ENCODE measurements around the gene TMPRSS13. TPM values are rescaled to one million over a fixed set of nuclear protein-coding genes. Genes with fewer than 3 reads are reported as not detected.

Gene TMPRSS13
- polyA plus RNA-seq, 2 of the 4 experiments (the other 2 are of a cell fraction): not detected

DNA sequence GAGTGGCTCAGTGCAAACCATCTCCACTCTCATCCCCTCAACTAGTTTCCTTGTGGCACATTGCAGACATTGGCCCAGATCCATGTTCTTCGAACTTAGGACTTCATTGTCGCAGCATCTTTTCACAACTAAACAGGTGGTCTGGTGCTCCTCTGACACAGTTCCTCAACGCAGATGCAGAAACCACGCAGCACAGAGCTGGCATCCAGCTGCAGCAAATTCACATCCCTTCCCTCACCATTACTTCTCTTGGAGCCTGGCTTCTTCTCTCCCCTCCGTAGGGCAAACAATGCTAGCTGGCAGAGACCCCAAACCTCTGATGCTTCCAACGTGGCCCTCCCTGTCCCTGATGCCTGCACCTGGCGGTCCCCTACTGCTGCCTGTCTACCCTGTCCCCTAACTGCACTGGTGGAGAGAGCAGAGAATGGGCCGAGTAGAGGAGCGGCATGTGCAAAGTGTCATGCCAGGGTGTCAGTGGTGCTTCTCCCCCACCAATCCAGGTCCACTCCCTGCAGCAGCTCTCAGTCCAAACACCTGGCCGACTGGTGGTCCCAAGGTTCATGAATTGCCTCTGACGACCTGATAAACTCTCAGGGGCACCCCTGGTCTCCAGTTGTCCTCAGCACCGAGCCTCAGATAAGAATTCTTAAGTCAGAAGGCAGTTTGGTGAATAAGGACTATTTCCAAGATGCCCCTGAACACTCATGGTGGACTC, 18.1 kb downstream of the TMPRSS13 start:
- CTCF ChIA-PET: interaction anchor here (1.1 to 1.2 kb wide), 2 partner anchors 12 to 36 kb away, joined by 3 read pairs; no protein-coding TSS in a partner anchor
- Histone ChIP-seq H3K4me3 (no peak overlapping the region), H3K4me2 (no peak overlapping the region), H3K4me1 (0 out of 3 replicates have a peak, but pooled peaks cover 4% of the 10 kb centered on the region), H3K9me3 (no peaks in the 10 kb centered on the region), H3K27ac (no peak overlapping the region)
- no peak for FAIRE-seq
- no peak for DNase-seq (ENCODE audit: low read depth in 1 of 2, low spot score in 1 of 2)
- POLR2A ChIA-PET: no interaction called here
- TF ChIP-seq HOXB13 (CRISPR knock-in tag; IDR thresholded peaks at IDR 0.05; ENCODE audit: low read depth) (no peak), ESRRA (IDR thresholded peaks at IDR 0.05; ENCODE audit: borderline replicate concordance, low read length) (no peak), CEBPB (IDR thresholded peaks at IDR 0.05) (no peak), HOXB5 (CRISPR knock-in tag; IDR thresholded peaks at IDR 0.05) (no peak), JUNB (IDR thresholded peaks at IDR 0.05) (no peak), POLR2AphosphoS2 (conservative IDR thresholded peaks at IDR 0.05; ENCODE audit: low read length) (no peak), NPAS2 (CRISPR knock-in tag; IDR thresholded peaks at IDR 0.05; ENCODE audit: borderline replicate concordance) (no peak), JUN (IDR thresholded peaks at IDR 0.05) (no peak), KDM1A (IDR thresholded peaks at IDR 0.05; ENCODE audit: low read depth) (no peak), POLR2A (IDR thresholded peaks at IDR 0.05; ENCODE audit: low read length) (no peak), ZC3H11A (IDR thresholded peaks at IDR 0.05) (no peak), HEYL (CRISPR knock-in tag; IDR thresholded peaks at IDR 0.05) (no peak), MYC (IDR thresholded peaks at IDR 0.05; ENCODE audit: borderline replicate concordance, low read length) (no peak), TP53 (CRISPR knock-in tag; IDR thresholded peaks at IDR 0.05) (no peak), MAFK (IDR thresholded peaks at IDR 0.05; ENCODE audit: partially characterized antibody) (no peak), MAZ (IDR thresholded peaks at IDR 0.05; ENCODE audit: borderline replicate concordance, low read depth, low read length) (no peak), SMC3 (IDR thresholded peaks at IDR 0.05) (no peak)
- TF ChIP-seq, protein P1, sequence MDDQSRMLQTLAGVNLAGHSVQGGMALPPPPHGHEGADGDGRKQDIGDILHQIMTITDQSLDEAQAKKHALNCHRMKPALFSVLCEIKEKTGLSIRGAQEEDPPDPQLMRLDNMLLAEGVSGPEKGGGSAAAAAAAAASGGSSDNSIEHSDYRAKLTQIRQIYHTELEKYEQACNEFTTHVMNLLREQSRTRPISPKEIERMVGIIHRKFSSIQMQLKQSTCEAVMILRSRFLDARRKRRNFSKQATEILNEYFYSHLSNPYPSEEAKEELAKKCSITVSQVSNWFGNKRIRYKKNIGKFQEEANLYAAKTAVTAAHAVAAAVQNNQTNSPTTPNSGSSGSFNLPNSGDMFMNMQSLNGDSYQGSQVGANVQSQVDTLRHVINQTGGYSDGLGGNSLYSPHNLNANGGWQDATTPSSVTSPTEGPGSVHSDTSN (IDR thresholded peaks at IDR 0.05): no peak
- no peak for ATAC-seq
- WGBS (ENCODE audit: missing lambda C conversion rate): 49% methylated on average over 5 of the region's 12 CpGs

DNA sequence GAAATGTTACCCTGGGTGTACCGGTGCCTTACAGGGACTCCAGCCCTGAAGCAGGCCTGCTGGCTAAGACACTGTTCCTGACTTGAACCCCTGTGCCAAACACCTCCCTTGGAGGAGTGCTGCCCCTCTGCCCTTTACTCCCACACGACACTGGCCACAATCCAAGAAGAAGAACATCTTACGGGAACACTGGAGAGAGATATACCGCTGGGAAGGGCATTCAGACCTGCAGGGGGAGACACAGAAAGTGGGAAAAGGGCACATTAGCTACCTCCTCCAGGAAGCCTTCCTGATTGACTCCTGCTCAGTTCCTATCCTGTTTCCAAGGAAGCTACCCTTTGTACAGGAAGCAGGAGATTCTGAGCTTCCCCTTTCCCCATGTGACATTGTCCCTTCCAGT, 18.7 kb downstream of the TMPRSS13 start:
- TF ChIP-seq ZFP36 (IDR thresholded peaks at IDR 0.05; ENCODE audit: borderline replicate concordance, partially characterized antibody): peak; percentile 92
- no peak for TF ChIP-seq ZSCAN20 (CRISPR knock-in tag; IDR thresholded peaks at IDR 0.05)
- 39% methylated on average over 4 of the region's 4 CpGs for WGBS (ENCODE audit: missing lambda C conversion rate)
- CTCF ChIA-PET: interaction anchor here (1.1 to 1.2 kb wide), 2 partner anchors 13 to 36 kb away, joined by 3 read pairs; no protein-coding TSS in a partner anchor
- no peak overlapping the region for H3K27ac ChIP-seq
- H3K4me1 ChIP-seq: 0 out of 3 replicates have a peak, but pooled peaks cover 4% of the 10 kb centered on the region
- DNase-seq (ENCODE audit: low read depth in 1 of 2, low spot score in 1 of 2) (no peak), FAIRE-seq (no peak), ATAC-seq (no peak)
- no peak overlapping the region for H3K4me3 ChIP-seq
- H3K4me2 ChIP-seq: no peak overlapping the region
- POLR2A ChIA-PET: no interaction called here
- H3K9me3 ChIP-seq: no peaks in the 10 kb centered on the region

DNA sequence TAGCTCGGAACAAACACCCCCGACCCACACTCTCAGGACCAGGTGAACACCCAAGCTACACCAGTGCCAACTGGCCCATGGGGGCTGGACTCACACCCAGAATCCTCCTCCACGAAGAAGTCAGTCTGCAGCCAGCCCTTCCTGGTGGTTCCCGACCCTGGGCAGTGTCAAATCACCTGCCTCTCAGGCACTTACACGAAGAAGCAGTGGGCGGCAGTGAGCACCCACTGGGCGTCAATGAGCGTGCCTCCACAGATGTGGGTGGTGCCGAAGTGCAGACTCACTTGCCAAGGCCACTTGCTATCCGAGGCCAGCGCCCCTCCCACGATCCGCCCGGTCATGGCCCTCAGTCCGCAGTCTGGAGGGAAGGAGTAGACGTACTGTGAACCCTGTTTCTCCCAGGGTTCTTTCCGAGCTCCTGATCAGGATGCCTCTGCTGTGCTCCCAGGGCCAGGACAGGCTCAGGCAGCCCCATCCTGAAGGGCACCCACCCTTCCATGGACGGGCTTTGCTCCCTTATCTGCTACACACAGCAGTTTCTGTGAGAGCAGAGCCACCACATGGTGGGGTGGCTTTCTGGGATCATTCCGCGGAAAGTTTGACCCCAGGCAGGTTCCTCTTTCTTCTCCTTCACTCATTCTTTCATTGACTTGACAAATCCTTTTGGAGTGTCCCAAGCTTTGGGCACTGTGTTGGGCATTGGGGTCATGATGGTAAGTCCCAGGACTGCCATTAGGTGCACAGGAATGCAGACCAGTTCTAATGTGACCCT, 19.4 kb downstream of the TMPRSS13 start:
- 0 out of 3 replicates have a peak, but pooled peaks cover 4% of the 10 kb centered on the region for H3K4me1 ChIP-seq
- FAIRE-seq: no peak
- no peak overlapping the region for H3K4me2 ChIP-seq
- CTCF ChIA-PET: no interaction called here
- no peak overlapping the region for H3K27ac ChIP-seq
- no peak for DNase-seq (ENCODE audit: low read depth in 1 of 2, low spot score in 1 of 2)
- no peak for ATAC-seq
- WGBS (ENCODE audit: missing lambda C conversion rate): 84% methylated on average over 17 of the region's 20 CpGs
- no peak overlapping the region for H3K4me3 ChIP-seq
- H3K9me3 ChIP-seq: no peaks in the 10 kb centered on the region
- TF ChIP-seq, protein P2, sequence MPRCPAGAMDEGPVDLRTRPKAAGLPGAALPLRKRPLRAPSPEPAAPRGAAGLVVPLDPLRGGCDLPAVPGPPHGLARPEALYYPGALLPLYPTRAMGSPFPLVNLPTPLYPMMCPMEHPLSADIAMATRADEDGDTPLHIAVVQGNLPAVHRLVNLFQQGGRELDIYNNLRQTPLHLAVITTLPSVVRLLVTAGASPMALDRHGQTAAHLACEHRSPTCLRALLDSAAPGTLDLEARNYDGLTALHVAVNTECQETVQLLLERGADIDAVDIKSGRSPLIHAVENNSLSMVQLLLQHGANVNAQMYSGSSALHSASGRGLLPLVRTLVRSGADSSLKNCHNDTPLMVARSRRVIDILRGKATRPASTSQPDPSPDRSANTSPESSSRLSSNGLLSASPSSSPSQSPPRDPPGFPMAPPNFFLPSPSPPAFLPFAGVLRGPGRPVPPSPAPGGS (IDR thresholded peaks at IDR 0.05): no peak
- TF ChIP-seq TP53 (CRISPR knock-in tag; IDR thresholded peaks at IDR 0.05): no peak
- TF ChIP-seq FOSL2 (IDR thresholded peaks at IDR 0.05): no peak
- no peak for TF ChIP-seq FOSL2 (CRISPR knock-in tag; IDR thresholded peaks at IDR 0.05)
- no peak for TF ChIP-seq CBX8 (IDR thresholded peaks at IDR 0.05)
- no peak for TF ChIP-seq MAFK (IDR thresholded peaks at IDR 0.05; ENCODE audit: partially characterized antibody)
- no peak for TF ChIP-seq KDM1A (IDR thresholded peaks at IDR 0.05; ENCODE audit: low read depth)
- TF ChIP-seq CBX2 (IDR thresholded peaks at IDR 0.05; ENCODE audit: borderline replicate concordance, low read depth): no peak
- TF ChIP-seq, protein P3, sequence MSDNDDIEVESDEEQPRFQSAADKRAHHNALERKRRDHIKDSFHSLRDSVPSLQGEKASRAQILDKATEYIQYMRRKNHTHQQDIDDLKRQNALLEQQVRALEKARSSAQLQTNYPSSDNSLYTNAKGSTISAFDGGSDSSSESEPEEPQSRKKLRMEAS (IDR thresholded peaks at IDR 0.05): no peak
- no peak for TF ChIP-seq SREBF2 (IDR thresholded peaks at IDR 0.05)
- POLR2A ChIA-PET: no interaction called here

All from A549 (cell line).